Gastrocnemius medialis (tissue), 4 donors: ENCODE data around the gene FCHSD2. TPM values are rescaled to one million over a fixed set of nuclear protein-coding genes. Genes with fewer than 3 reads are reported as not detected.

Experiments
- ATAC-seq, 2 donors: fragments of 150-250 bp; one replicate each; pipeline ENCODE4 v1.9.1; 2016
- DNase-seq, 2 donors: peaks; one replicate each; pipeline ENCODE4 v3.0.0-alpha.2; 2019
- H3K27ac ChIP-seq, 4 donors: fragments of 200-600 bp; sonication (generic); 1 replicate in 1 of 4; 2 replicates in 3 of 4; pipeline ENCODE4 v1.5.1; 2016 to 2018; ENCODE audit warnings: mild to moderate bottlenecking in 2 of 4, moderate library complexity in 1 of 4
- H3K27me3 ChIP-seq, 3 donors: fragments of 200-600 bp; sonication (generic) in 2 of 3; 1 replicate in 1 of 3; 2 replicates in 2 of 3; pipeline versions ENCODE4 v1.5.1 to v1.6.0; 2016 to 2019; ENCODE audit warnings: mild to moderate bottlenecking in 1 of 3, moderate library complexity in 1 of 3
- H3K36me3 ChIP-seq, 2 donors: fragments of 200-600 bp; sonication (generic) in 1 of 2; one replicate each; pipeline ENCODE4 v1.5.1; 2017 to 2018
- H3K4me1 ChIP-seq, 2 donors: fragments of 200-600 bp; sonication (generic) in 1 of 2; one replicate each; pipeline ENCODE4 v1.5.1; 2016 to 2017; ENCODE audit warnings: mild to moderate bottlenecking in 2 of 2
- H3K4me3 ChIP-seq, 4 donors: fragments of 200-600 bp; sonication (generic) in 3 of 4; 1 replicate in 1 of 4; 2 replicates in 3 of 4; pipeline ENCODE4 v1.5.1; 2016 to 2019; ENCODE audit warnings: mild to moderate bottlenecking in 2 of 4
- H3K9me3 ChIP-seq, 3 donors: fragments of 200-600 bp; sonication (generic) in 2 of 3; 1 replicate in 1 of 3; 2 replicates in 2 of 3; pipeline ENCODE4 v1.5.1; 2016 to 2019
- POLR2A ChIP-seq, 2 donors: fragments of 450-650 bp; IDR thresholded peaks; one replicate each; pipeline ENCODE4 v1.6.1; 2017; ENCODE audit warnings: antibody characterized with exemption in 2 of 2, mild to moderate bottlenecking in 2 of 2, moderate library complexity in 2 of 2
- in situ Hi-C, 4 donors: fragments of 200-750 bp; cut with MboI; loops; one replicate each; pipeline versions ENCODE4 v1.15.0 to v1.8.0; 2017; ENCODE audit warnings: low sequenced_read_pairs in 4 of 4
- intact Hi-C: fragments of 100-400 bp; cut with DNase I; formaldehyde crosslinking; loops from one replicate; pipeline ENCODE4 v1.15.1; 2023; ENCODE audit warnings: low total_unique reads
- total RNA-seq, 4 donors: library from RNA; depleted of rRNA; stranded (reverse); fragments of >200 nt; gene quantifications; one replicate each; pipeline versions ENCODE4 v1.1.0 to v1.2.3, GENCODE V29; 2016
- TF ChIP-seq, protein P1 (sequence below), 5 experiments: fragments of 450-650 bp in 3 of 5; fragments of 200-600 bp in 2 of 5; sonication (generic) in 2 of 5; IDR thresholded peaks in 4 of 5; conservative IDR thresholded peaks in 1 of 5; 1 replicate in 4 of 5; 2 replicates in 1 of 5; pipeline ENCODE4 v1.5.1; 2016 to 2019; ENCODE audit warnings: antibody characterized with exemption in 5 of 5, mild to moderate bottlenecking in 3 of 5, moderate library complexity in 3 of 5

Gene FCHSD2
- total RNA-seq, 4 donors from 2014 or later, result 5.6 to 10.0 (median 8.0) TPM

DNA sequence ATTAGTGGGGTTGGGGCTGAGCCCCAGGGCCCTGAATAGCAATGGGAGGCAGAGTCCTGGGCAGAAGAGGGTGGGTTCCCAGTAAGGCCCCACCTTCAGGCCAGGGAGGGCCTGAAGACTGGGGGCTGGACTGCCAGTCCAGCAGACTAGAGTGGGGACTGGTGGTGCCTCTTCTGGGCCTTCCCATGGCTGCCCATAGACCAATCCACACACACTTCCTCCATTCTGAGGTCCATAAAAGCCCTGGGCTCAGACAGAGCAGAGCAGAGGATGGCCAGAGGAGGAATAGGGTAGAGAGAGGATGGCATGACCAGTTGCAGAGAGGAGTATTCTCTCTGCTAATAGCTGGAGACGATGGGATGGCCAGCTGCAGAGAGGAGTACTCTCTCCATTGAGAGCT lies 216.0 kb downstream of the FCHSD2 start:
- H3K27me3 ChIP-seq, result no peaks in the 10 kb centered on the region
- H3K36me3 ChIP-seq, result no peaks in the 10 kb centered on the region
- H3K4me1 ChIP-seq, result peaks cover 6 to 11% of the 10 kb centered on the region in 2 donors
- DNase-seq (no peak), ATAC-seq (no peak)
- H3K27ac ChIP-seq, result no peak overlapping the region
- H3K9me3 ChIP-seq, result no peaks in the 10 kb centered on the region
- in situ Hi-C loops (loop anchor here in 3 of 4 donors (10.0 kb wide), 1 partner anchor 249 kb away; no protein-coding TSS in a partner anchor), intact Hi-C loops (loop anchor here (10.0 kb wide), 1 partner anchor 219 kb away; the partner anchor contains the start of gene FCHSD2)
- TF ChIP-seq POLR2A (IDR thresholded peaks at IDR 0.05), result no peak
- TF ChIP-seq, protein P1, sequence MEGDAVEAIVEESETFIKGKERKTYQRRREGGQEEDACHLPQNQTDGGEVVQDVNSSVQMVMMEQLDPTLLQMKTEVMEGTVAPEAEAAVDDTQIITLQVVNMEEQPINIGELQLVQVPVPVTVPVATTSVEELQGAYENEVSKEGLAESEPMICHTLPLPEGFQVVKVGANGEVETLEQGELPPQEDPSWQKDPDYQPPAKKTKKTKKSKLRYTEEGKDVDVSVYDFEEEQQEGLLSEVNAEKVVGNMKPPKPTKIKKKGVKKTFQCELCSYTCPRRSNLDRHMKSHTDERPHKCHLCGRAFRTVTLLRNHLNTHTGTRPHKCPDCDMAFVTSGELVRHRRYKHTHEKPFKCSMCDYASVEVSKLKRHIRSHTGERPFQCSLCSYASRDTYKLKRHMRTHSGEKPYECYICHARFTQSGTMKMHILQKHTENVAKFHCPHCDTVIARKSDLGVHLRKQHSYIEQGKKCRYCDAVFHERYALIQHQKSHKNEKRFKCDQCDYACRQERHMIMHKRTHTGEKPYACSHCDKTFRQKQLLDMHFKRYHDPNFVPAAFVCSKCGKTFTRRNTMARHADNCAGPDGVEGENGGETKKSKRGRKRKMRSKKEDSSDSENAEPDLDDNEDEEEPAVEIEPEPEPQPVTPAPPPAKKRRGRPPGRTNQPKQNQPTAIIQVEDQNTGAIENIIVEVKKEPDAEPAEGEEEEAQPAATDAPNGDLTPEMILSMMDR (IDR thresholded peaks at IDR 0.05 in 4 of 5, conservative IDR thresholded peaks at IDR 0.05 in 1 of 5), result no peak
- H3K4me3 ChIP-seq, result no peak overlapping the region

DNA sequence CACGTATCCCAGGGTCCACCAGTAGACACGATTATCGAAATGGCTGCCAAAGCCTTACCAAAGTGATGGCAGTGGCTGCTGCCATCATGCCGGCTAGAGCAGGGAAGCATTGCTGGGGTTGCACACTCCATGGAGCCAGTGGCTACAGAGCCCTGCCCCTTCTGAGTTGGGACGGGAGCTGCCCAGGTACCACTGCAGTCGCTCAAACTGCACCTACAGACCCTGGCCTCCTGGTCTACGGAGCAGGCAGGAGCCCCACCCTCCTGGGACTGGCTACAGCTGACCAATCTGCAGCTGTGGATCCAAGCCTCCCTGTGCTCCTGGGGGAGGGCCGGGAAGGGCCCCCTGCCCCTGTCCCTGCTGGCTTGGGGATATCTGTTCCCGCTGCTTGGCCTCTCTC lies 216.5 kb downstream of the FCHSD2 start:
- ATAC-seq, result no peak
- H3K4me1 ChIP-seq, result peaks cover 9 to 11% of the 10 kb centered on the region in 2 donors
- intact Hi-C loops, result loop anchor here (10.0 kb wide), 1 partner anchor 219 kb away; the partner anchor contains the start of gene FCHSD2

DNA sequence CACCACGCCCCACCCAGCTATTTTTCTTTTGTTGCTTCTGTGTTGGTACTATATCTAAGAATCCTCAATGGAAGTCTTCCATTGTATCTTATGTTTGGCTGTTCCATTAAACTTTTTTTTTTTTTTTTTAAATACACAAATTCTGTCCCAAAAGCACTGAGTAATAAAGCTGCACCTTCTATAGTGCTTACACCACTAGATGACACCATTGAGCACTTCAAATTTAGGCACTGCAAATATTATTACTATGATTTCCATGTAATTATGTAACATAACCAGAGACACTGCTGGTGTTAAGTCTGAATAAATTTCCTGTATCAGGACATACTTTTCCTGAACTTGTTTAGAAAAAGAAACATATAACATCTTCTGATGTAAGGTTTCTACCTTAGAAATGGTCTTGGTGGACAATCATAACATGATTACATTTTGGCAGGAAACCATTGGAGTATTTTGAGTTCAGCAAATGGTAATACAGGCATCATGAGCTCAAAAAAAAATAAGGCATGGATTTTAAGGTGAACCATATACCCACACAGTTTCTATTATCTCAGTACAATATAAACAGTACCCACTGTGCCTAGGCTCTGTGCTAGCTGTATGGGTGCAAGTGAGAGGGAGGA lies 217.4 kb downstream of the FCHSD2 start:
- intact Hi-C loops, result loop anchor here (10.0 kb wide), 1 partner anchor 220 kb away; the partner anchor contains the start of gene FCHSD2
- in situ Hi-C loops, result loop anchor here in 3 of 4 donors (10.0 kb wide), 1 partner anchor 250 kb away; no protein-coding TSS in a partner anchor
- Histone ChIP-seq H3K4me3 (no peak overlapping the region), H3K27me3 (no peaks in the 10 kb centered on the region), H3K4me1 (peaks cover 4 to 8% of the 10 kb centered on the region in 2 donors), H3K36me3 (no peaks in the 10 kb centered on the region), H3K27ac (no peak overlapping the region), H3K9me3 (no peaks in the 10 kb centered on the region)
- DNase-seq (no peak), ATAC-seq (peak; percentile 45 to 75)
- TF ChIP-seq, protein P1 (IDR thresholded peaks at IDR 0.05 in 4 of 5, conservative IDR thresholded peaks at IDR 0.05 in 1 of 5), result peak; percentile 25 to 59 (median 38)
- no peak for TF ChIP-seq POLR2A (IDR thresholded peaks at IDR 0.05)

More for the DNA sequence above, 216.5 kb downstream of the FCHSD2 start:
- DNase-seq, result no peak
- in situ Hi-C loops, result loop anchor here in 3 of 4 donors (10.0 kb wide), 1 partner anchor 249 kb away; no protein-coding TSS in a partner anchor
- Histone ChIP-seq H3K27ac (no peak overlapping the region), H3K27me3 (no peaks in the 10 kb centered on the region), H3K36me3 (no peaks in the 10 kb centered on the region), H3K4me3 (no peak overlapping the region), H3K9me3 (no peaks in the 10 kb centered on the region)
- TF ChIP-seq, protein P1 (IDR thresholded peaks at IDR 0.05 in 4 of 5, conservative IDR thresholded peaks at IDR 0.05 in 1 of 5), result no peak
- TF ChIP-seq POLR2A (IDR thresholded peaks at IDR 0.05), result no peak

DNA sequence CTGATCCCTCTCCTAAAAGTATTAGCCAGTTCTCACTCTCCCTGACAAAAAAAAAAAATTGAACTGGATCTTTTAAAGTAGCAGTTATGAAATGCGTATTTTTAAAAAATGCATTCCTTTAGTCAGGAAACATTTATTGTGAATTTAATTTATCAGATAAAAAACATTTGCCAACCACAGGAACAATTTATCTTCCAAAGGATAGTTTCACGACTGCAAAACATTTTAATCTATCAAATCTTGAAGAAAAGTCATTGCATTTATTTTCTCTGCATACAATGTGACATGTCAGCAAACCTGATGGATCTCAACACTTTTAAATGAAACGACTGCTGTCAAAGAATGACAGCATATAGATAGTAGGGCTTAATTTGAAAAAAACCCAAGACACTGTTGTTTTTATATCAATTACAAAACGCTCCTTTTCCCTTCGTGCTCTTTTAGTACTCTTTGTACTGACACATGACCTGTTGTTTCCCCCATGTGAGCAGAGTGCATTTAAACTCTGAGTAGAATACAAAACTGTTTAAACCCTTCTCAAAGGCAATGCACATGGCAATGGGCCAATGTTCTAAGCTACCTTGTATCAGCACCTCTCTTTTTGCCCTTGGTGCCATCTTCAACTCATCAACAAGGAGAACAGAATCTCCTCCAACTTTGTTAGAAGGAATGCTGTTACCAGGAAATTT lies 220.9 kb downstream of the FCHSD2 start:
- no peak overlapping the region for H3K4me3 ChIP-seq
- in situ Hi-C loops (loop anchor here in 3 of 4 donors (10.0 kb wide), 1 partner anchor 254 kb away; no protein-coding TSS in a partner anchor), intact Hi-C loops (loop anchor here (10.0 kb wide), 1 partner anchor 224 kb away; the partner anchor contains the start of gene FCHSD2)
- no peaks in the 10 kb centered on the region for H3K9me3 ChIP-seq
- no peak for TF ChIP-seq POLR2A (IDR thresholded peaks at IDR 0.05)
- TF ChIP-seq, protein P1 (IDR thresholded peaks at IDR 0.05 in 4 of 5, conservative IDR thresholded peaks at IDR 0.05 in 1 of 5), result no peak
- ATAC-seq (peak in 1 of 2 donors; percentile 66), DNase-seq (no peak)
- no peaks in the 10 kb centered on the region for H3K36me3 ChIP-seq
- no peaks in the 10 kb centered on the region for H3K27me3 ChIP-seq
- H3K4me1 ChIP-seq, result peaks cover 4 to 7% of the 10 kb centered on the region in 2 donors
- H3K27ac ChIP-seq, result no peak overlapping the region
